ENCODE measurements around the gene COLEC12.

COLEC12 gene

DNA sequence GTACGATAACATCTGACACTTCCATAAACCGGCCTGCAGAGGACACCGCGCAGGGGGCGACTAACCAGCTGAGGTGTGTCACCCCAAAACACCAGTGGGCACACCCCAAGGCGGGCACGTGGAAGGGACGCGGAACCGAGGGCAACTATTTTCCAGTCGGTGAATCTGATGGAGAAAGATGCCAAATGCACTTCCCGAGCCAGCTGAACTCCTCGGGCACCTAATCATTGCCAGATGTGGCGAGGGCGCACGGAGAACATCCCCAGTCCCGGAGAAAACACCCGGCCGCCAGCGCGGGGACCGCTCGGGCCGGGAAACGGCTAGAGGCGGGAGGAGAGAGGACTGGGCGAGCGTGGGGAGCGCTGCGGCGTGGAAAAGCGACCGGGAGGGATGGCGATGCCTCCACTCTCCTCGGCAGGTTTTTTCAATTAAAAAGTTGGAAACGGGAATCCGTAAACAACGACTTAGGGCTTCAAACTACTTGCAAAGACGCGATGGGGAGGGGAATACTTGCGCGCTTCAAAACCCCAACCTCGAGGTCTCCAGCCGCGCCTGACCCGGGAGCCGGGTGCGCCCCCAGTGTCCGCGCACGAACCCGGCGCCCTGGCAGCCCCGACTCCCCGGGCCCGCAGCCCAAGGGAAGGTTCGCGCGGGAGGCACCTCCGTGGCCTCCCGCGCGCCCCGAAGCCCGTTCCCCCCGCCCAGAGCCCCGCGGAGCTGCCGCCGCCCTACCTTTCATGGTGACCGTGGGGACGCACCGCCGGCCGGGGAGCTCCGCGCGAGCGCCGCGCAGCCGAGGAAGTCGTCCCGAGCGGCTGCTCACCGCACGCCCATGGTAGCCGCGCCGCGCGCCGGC lies 497 bp downstream of the COLEC12 start (continued):
- no peak for TF ChIP-seq ZNF155 (tag by site-specific recombination; IDR thresholded peaks at IDR 0.05)
- TF ChIP-seq ZNF132 (tag by site-specific recombination; IDR thresholded peaks at IDR 0.05; ENCODE audit: borderline replicate concordance): no peak
- no peak; the same call in 1 of the 2 replicates for TF ChIP-seq ZNF341 (tag by site-specific recombination; IDR thresholded peaks at IDR 0.05; ENCODE audit: low read depth)
- TF ChIP-seq ZNF211 (tag by site-specific recombination; IDR thresholded peaks at IDR 0.05; ENCODE audit: low read depth): no peak
- TF ChIP-seq, protein P1, sequence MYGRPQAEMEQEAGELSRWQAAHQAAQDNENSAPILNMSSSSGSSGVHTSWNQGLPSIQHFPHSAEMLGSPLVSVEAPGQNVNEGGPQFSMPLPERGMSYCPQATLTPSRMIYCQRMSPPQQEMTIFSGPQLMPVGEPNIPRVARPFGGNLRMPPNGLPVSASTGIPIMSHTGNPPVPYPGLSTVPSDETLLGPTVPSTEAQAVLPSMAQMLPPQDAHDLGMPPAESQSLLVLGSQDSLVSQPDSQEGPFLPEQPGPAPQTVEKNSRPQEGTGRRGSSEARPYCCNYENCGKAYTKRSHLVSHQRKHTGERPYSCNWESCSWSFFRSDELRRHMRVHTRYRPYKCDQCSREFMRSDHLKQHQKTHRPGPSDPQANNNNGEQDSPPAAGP (tag by site-specific recombination; IDR thresholded peaks at IDR 0.05): no peak
- 0 out of 2 replicates have a peak, but pooled peaks have one; percentile 23 for TF ChIP-seq ZFP37 (tag by site-specific recombination; IDR thresholded peaks at IDR 0.05)
- no peak for TF ChIP-seq ZNF629 (tag by site-specific recombination; IDR thresholded peaks at IDR 0.05)
- TF ChIP-seq, protein P2, sequence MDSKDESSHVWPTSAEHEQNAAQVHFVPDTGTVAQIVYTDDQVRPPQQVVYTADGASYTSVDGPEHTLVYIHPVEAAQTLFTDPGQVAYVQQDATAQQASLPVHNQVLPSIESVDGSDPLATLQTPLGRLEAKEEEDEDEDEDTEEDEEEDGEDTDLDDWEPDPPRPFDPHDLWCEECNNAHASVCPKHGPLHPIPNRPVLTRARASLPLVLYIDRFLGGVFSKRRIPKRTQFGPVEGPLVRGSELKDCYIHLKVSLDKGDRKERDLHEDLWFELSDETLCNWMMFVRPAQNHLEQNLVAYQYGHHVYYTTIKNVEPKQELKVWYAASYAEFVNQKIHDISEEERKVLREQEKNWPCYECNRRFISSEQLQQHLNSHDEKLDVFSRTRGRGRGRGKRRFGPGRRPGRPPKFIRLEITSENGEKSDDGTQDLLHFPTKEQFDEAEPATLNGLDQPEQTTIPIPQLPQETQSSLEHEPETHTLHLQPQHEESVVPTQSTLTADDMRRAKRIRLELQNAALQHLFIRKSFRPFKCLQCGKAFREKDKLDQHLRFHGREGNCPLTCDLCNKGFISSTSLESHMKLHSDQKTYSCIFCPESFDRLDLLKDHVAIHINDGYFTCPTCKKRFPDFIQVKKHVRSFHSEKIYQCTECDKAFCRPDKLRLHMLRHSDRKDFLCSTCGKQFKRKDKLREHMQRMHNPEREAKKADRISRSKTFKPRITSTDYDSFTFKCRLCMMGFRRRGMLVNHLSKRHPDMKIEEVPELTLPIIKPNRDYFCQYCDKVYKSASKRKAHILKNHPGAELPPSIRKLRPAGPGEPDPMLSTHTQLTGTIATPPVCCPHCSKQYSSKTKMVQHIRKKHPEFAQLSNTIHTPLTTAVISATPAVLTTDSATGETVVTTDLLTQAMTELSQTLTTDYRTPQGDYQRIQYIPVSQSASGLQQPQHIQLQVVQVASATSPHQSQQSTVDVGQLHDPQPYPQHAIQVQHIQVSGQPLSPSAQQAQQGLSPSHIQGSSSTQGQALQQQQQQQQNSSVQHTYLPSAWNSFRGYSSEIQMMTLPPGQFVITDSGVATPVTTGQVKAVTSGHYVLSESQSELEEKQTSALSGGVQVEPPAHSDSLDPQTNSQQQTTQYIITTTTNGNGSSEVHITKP (tag by site-specific recombination; IDR thresholded peaks at IDR 0.05): no peak
- TF ChIP-seq ZNF529 (tag by site-specific recombination; IDR thresholded peaks at IDR 0.05; ENCODE audit: insufficient replicate concordance): no peak
- TF ChIP-seq ZSCAN18 (tag by site-specific recombination; IDR thresholded peaks at IDR 0.05): no peak
- TF ChIP-seq ZNF510 (tag by site-specific recombination; IDR thresholded peaks at IDR 0.05; ENCODE audit: insufficient replicate concordance): peak; percentile 7
- TF ChIP-seq WT1 (tag by site-specific recombination; IDR thresholded peaks at IDR 0.05): no peak
- no peak for TF ChIP-seq ZNF404 (tag by site-specific recombination; IDR thresholded peaks at IDR 0.05)
- no peak for TF ChIP-seq ZNF658 (tag by site-specific recombination; IDR thresholded peaks at IDR 0.05)
- TF ChIP-seq GLIS2 (tag by site-specific recombination; IDR thresholded peaks at IDR 0.05): peak; percentile 9; the same call in 1 of the 2 replicates
- no peak for TF ChIP-seq GFI1B (tag by site-specific recombination; IDR thresholded peaks at IDR 0.05)
- no peak for TF ChIP-seq YY1 (tag by site-specific recombination; IDR thresholded peaks at IDR 0.05)
- no peak for TF ChIP-seq ZNF37A (tag by site-specific recombination; IDR thresholded peaks at IDR 0.05)
- TF ChIP-seq ZNF747 (tag by site-specific recombination; IDR thresholded peaks at IDR 0.05): no peak
- TF ChIP-seq ZNF830 (tag by site-specific recombination; IDR thresholded peaks at IDR 0.05; ENCODE audit: low read depth): no peak
- TF ChIP-seq ZNF501 (tag by site-specific recombination; IDR thresholded peaks at IDR 0.05): peak; percentile 77
- TF ChIP-seq, protein P3, sequence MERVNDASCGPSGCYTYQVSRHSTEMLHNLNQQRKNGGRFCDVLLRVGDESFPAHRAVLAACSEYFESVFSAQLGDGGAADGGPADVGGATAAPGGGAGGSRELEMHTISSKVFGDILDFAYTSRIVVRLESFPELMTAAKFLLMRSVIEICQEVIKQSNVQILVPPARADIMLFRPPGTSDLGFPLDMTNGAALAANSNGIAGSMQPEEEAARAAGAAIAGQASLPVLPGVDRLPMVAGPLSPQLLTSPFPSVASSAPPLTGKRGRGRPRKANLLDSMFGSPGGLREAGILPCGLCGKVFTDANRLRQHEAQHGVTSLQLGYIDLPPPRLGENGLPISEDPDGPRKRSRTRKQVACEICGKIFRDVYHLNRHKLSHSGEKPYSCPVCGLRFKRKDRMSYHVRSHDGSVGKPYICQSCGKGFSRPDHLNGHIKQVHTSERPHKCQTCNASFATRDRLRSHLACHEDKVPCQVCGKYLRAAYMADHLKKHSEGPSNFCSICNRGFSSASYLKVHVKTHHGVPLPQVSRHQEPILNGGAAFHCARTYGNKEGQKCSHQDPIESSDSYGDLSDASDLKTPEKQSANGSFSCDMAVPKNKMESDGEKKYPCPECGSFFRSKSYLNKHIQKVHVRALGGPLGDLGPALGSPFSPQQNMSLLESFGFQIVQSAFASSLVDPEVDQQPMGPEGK (tag by site-specific recombination; IDR thresholded peaks at IDR 0.05): 0 out of 2 replicates have a peak, but pooled peaks have one; percentile 38
- no peak for TF ChIP-seq ZIC2 (tag by site-specific recombination; IDR thresholded peaks at IDR 0.05)
- TF ChIP-seq ZNF175 (tag by site-specific recombination; IDR thresholded peaks at IDR 0.05): no peak
- TF ChIP-seq, protein P4, sequence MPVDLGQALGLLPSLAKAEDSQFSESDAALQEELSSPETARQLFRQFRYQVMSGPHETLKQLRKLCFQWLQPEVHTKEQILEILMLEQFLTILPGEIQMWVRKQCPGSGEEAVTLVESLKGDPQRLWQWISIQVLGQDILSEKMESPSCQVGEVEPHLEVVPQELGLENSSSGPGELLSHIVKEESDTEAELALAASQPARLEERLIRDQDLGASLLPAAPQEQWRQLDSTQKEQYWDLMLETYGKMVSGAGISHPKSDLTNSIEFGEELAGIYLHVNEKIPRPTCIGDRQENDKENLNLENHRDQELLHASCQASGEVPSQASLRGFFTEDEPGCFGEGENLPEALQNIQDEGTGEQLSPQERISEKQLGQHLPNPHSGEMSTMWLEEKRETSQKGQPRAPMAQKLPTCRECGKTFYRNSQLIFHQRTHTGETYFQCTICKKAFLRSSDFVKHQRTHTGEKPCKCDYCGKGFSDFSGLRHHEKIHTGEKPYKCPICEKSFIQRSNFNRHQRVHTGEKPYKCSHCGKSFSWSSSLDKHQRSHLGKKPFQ (tag by site-specific recombination; IDR thresholded peaks at IDR 0.05): no peak
- no peak for TF ChIP-seq ZBTB6 (tag by site-specific recombination; IDR thresholded peaks at IDR 0.05)
- TF ChIP-seq ZNF580 (tag by site-specific recombination; IDR thresholded peaks at IDR 0.05): no peak
- TF ChIP-seq SALL2 (tag by site-specific recombination; IDR thresholded peaks at IDR 0.05; ENCODE audit: borderline replicate concordance): no peak

Data from HEK293 (cell line).